SK-N-SH (cell line): ENCODE measurements around the gene TMEM163.

Source experiments
- CTCF ChIP-seq: fragments of 200-600 bp; sonication (generic); IDR thresholded peaks from 2 replicates; pipeline ENCODE4 v1.6.1; 2017; ENCODE audit warnings: antibody characterized with exemption, mild to moderate bottlenecking, moderate library complexity
- EP300 ChIP-seq, 2 experiments: IDR thresholded peaks; 2 replicates each; pipeline versions ENCODE4 v1.4.0 to v1.6.1; 2012; ENCODE audit warnings: borderline replicate concordance in 1 of 2, low read depth in 1 of 2, low read length in 1 of 2
- GATA2 ChIP-seq: sonication (generic); formaldehyde crosslinking; IDR thresholded peaks from 2 replicates; pipeline ENCODE4 v1.5.0; 2020; ENCODE audit warnings: mild to moderate bottlenecking, missing genetic modification reagents
- JUND ChIP-seq: IDR thresholded peaks from 2 replicates; pipeline ENCODE4 v1.4.0; 2012
- MXI1 ChIP-seq: IDR thresholded peaks from 2 replicates; pipeline ENCODE4 v1.6.1; 2012; ENCODE audit warnings: mild to moderate bottlenecking, low read depth, low read length, improper control_type of control experiment
- POLR2AphosphoS5 ChIP-seq: IDR thresholded peaks from 2 replicates; pipeline ENCODE4 v1.6.1; 2012; ENCODE audit warnings: low read depth, low read length
- RCOR1 ChIP-seq: fragments of 150-350 bp; IDR thresholded peaks from 2 replicates; pipeline ENCODE4 v1.6.1; 2017; ENCODE audit warnings: antibody characterized with exemption, low read length
- RFX5 ChIP-seq: IDR thresholded peaks from 2 replicates; pipeline ENCODE4 v1.6.1; 2012; ENCODE audit warnings: mild to moderate bottlenecking, improper control_type of control experiment, low read length
- SMC3 ChIP-seq: IDR thresholded peaks from 2 replicates; pipeline ENCODE4 v1.6.1; 2012; ENCODE audit warnings: low read depth, low read length, improper control_type of control experiment
- TAF1 ChIP-seq: IDR thresholded peaks from 2 replicates; pipeline ENCODE4 v1.6.1; 2012; ENCODE audit warnings: low read depth, mild to moderate bottlenecking, low read length, moderate library complexity, borderline replicate concordance
- USF2 ChIP-seq: fragments of 150-350 bp; IDR thresholded peaks from 2 replicates; pipeline ENCODE4 v1.6.1; 2017; ENCODE audit warnings: antibody characterized with exemption, low read length, low read depth, borderline replicate concordance
- YY1 ChIP-seq: IDR thresholded peaks from 2 replicates; pipeline ENCODE4 v1.4.0; 2012; ENCODE audit warnings: low read depth, mild to moderate bottlenecking
- TF ChIP-seq, protein P1 (sequence below): IDR thresholded peaks from 2 replicates; pipeline ENCODE4 v1.6.1; 2012; ENCODE audit warnings: mild to moderate bottlenecking, low read depth, low read length, moderate library complexity

DNA sequence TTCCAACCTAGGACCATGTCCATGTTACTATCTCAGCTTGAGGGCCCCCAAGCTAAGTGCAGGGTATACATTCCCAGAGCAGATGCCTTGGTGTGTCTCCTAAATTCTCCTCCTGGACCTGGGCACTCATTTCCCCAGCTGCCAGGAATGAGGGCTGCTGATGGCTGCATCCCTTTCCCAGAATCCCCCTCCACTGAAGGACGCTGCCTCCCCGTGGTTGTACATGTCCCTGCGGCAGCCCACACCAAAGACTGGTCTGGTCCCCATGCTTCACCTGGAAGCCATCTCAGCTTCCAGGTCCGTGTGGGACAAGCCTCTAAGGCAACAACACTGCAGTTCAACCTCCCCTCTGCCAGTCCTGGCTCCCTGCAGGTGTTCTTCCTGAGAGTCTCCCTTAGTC lies 14.6 kb downstream of the TMEM163 start:
- TF ChIP-seq EP300 (IDR thresholded peaks at IDR 0.05; ENCODE audit: borderline replicate concordance in 1 of 2, low read depth in 1 of 2, low read length in 1 of 2) = no peak
- TF ChIP-seq JUND = no peak
- no peak for TF ChIP-seq CTCF
- no peak for TF ChIP-seq POLR2AphosphoS5
- TF ChIP-seq, protein P1, sequence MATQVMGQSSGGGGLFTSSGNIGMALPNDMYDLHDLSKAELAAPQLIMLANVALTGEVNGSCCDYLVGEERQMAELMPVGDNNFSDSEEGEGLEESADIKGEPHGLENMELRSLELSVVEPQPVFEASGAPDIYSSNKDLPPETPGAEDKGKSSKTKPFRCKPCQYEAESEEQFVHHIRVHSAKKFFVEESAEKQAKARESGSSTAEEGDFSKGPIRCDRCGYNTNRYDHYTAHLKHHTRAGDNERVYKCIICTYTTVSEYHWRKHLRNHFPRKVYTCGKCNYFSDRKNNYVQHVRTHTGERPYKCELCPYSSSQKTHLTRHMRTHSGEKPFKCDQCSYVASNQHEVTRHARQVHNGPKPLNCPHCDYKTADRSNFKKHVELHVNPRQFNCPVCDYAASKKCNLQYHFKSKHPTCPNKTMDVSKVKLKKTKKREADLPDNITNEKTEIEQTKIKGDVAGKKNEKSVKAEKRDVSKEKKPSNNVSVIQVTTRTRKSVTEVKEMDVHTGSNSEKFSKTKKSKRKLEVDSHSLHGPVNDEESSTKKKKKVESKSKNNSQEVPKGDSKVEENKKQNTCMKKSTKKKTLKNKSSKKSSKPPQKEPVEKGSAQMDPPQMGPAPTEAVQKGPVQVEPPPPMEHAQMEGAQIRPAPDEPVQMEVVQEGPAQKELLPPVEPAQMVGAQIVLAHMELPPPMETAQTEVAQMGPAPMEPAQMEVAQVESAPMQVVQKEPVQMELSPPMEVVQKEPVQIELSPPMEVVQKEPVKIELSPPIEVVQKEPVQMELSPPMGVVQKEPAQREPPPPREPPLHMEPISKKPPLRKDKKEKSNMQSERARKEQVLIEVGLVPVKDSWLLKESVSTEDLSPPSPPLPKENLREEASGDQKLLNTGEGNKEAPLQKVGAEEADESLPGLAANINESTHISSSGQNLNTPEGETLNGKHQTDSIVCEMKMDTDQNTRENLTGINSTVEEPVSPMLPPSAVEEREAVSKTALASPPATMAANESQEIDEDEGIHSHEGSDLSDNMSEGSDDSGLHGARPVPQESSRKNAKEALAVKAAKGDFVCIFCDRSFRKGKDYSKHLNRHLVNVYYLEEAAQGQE = no peak
- no peak for TF ChIP-seq SMC3
- no peak for TF ChIP-seq USF2
- TF ChIP-seq GATA2 (CRISPR knock-in tag) = no peak
- TF ChIP-seq MXI1 = no peak
- TF ChIP-seq RCOR1 = no peak
- TF ChIP-seq YY1 = no peak
- no peak for TF ChIP-seq TAF1
- no peak for TF ChIP-seq RFX5
